H1 (cell line): ENCODE data around the gene PFDN5. TPM values are rescaled to one million over a fixed set of nuclear protein-coding genes. Genes with fewer than 3 reads are reported as not detected.

Experiments
- ASH2L ChIP-seq: fragments of 200-600, 300-600 bp; sonication (generic); IDR thresholded peaks from one replicate; pipeline ENCODE4 v1.7.1; 2017; ENCODE audit warnings: low read length
- BACH1 ChIP-seq: IDR thresholded peaks from 2 replicates; pipeline ENCODE4 v1.6.1; 2012; ENCODE audit warnings: low read length, improper control_type of control experiment
- BCL11A ChIP-seq, 2 experiments: IDR thresholded peaks; one replicate each; pipeline ENCODE4 v1.6.1; 2011; ENCODE audit warnings: low read depth in 2 of 2, low read length in 2 of 2, mild to moderate bottlenecking in 2 of 2
- CEBPB ChIP-seq: IDR thresholded peaks from 2 replicates; pipeline ENCODE4 v1.6.1; 2012; ENCODE audit warnings: low read depth, low read length
- CHD1 ChIP-seq: IDR thresholded peaks from 2 replicates; pipeline ENCODE4 v1.6.1; 2012; ENCODE audit warnings: low read depth, low read length, improper control_type of control experiment
- CHD2 ChIP-seq: IDR thresholded peaks from 2 replicates; pipeline ENCODE4 v1.6.1; 2012; ENCODE audit warnings: low read length, improper control_type of control experiment
- CTBP2 ChIP-seq: IDR thresholded peaks from 2 replicates; pipeline ENCODE4 v1.7.0; 2011; ENCODE audit warnings: borderline replicate concordance, mild to moderate bottlenecking, moderate library complexity, mixed read lengths, low read length; ENCODE audit not compliant: insufficient read depth, insufficient read length
- EP300 ChIP-seq, 2 experiments: IDR thresholded peaks; 1 replicate in 1 of 2; 2 replicates in 1 of 2; pipeline ENCODE4 v1.6.1; 2011 to 2012; ENCODE audit warnings: low read depth in 2 of 2, low read length in 2 of 2, mild to moderate bottlenecking in 2 of 2, borderline replicate concordance in 1 of 2, inconsistent platforms in 1 of 2, moderate library complexity in 1 of 2
- EZH2 ChIP-seq: fragments of 200-600 bp; sonication (generic); IDR thresholded peaks from 2 replicates; pipeline ENCODE4 v1.7.1; 2012; ENCODE audit warnings: low read depth, mild to moderate bottlenecking, moderate library complexity, low read length, inconsistent platforms; ENCODE audit not compliant: severe bottlenecking
- GTF2F1 ChIP-seq: IDR thresholded peaks from 2 replicates; pipeline ENCODE4 v1.6.1; 2012; ENCODE audit warnings: low read depth, low read length, improper control_type of control experiment, borderline replicate concordance
- JUN ChIP-seq: IDR thresholded peaks from 2 replicates; pipeline ENCODE4 v1.6.1; 2011; ENCODE audit warnings: low read depth, mild to moderate bottlenecking, improper control_type of control experiment, low read length
- JUND ChIP-seq: IDR thresholded peaks from 2 replicates; pipeline ENCODE4 v1.6.1; 2011; ENCODE audit warnings: mild to moderate bottlenecking, improper control_type of control experiment, low read length
- KDM4A ChIP-seq: IDR thresholded peaks from one replicate; pipeline ENCODE4 v1.7.1; 2012; ENCODE audit warnings: low read depth, mild to moderate bottlenecking, moderate library complexity, low read length, inconsistent platforms; ENCODE audit not compliant: severe bottlenecking
- MAFK ChIP-seq: IDR thresholded peaks from 2 replicates; pipeline ENCODE4 v1.6.1; 2012; ENCODE audit warnings: low read depth, mild to moderate bottlenecking, improper control_type of control experiment, low read length
- PHF8 ChIP-seq: fragments of 200-600 bp; sonication (generic); conservative IDR thresholded peaks from 2 replicates; pipeline ENCODE4 v1.7.1; 2012; ENCODE audit warnings: low read depth, mild to moderate bottlenecking, inconsistent platforms, low read length, moderate library complexity
- RBBP5 ChIP-seq: IDR thresholded peaks from 2 replicates; pipeline ENCODE4 v1.7.1; 2012; ENCODE audit warnings: low read depth, mild to moderate bottlenecking, inconsistent platforms, low read length, moderate library complexity, borderline replicate concordance
- RFX5 ChIP-seq: IDR thresholded peaks from 2 replicates; pipeline ENCODE4 v1.6.1; 2011; ENCODE audit warnings: low read depth, low read length, improper control_type of control experiment, borderline replicate concordance
- RNF2 ChIP-seq: fragments of 200-900, 300-1000 bp; sonication (generic); IDR thresholded peaks from 2 replicates; pipeline ENCODE4 v1.7.1; 2016; ENCODE audit warnings: borderline replicate concordance, low read depth, mild to moderate bottlenecking, antibody characterized with exemption, low read length; ENCODE audit not compliant: poor library complexity, severe bottlenecking; ENCODE audit errors: missing control alignments
- SIN3A ChIP-seq, 2 experiments: IDR thresholded peaks in 1 of 2; conservative IDR thresholded peaks in 1 of 2; 2 replicates each; pipeline ENCODE4 v1.6.1; 2011 to 2012; ENCODE audit warnings: low read length in 2 of 2, improper control_type of control experiment in 1 of 2, low read depth in 1 of 2, mild to moderate bottlenecking in 1 of 2
- SP2 ChIP-seq: IDR thresholded peaks from 2 replicates; pipeline ENCODE4 v1.6.1; 2012; ENCODE audit warnings: mild to moderate bottlenecking, low read length, inconsistent platforms
- SUZ12 ChIP-seq: fragments of 200-600 bp; sonication (generic); IDR thresholded peaks from 2 replicates; pipeline ENCODE4 v1.6.1; 2012; ENCODE audit warnings: mild to moderate bottlenecking, inconsistent platforms, low read length, moderate library complexity, mixed read lengths
- TAF1 ChIP-seq: IDR thresholded peaks from 2 replicates; pipeline ENCODE4 v1.6.1; 2011; ENCODE audit warnings: mild to moderate bottlenecking, low read depth, low read length
- TAF7 ChIP-seq: optimal IDR thresholded peaks from 2 replicates; pipeline ENCODE3; 2011; ENCODE audit warnings: low read depth, mild to moderate bottlenecking, inconsistent platforms, low read length, moderate library complexity, borderline replicate concordance
- polyA plus RNA-seq, 7 experiments: library from polyadenylated mRNA; depleted of rRNA in 3 of 7; stranded (reverse) in 5 of 7; unstranded in 2 of 7; fragments of >200 nt in 5 of 7; fragments of 200-250 nt in 2 of 7; gene quantifications; 1 replicate in 5 of 7; 2 replicates in 1 of 7; 4 replicates in 1 of 7; pipeline versions ENCODE4 v1.2.1 to v1.2.3, GENCODE V29; 2011 to 2013; ENCODE audit warnings: missing spikeins in 2 of 7, mixed read lengths in 2 of 7
- total RNA-seq: library from RNA; stranded (reverse); fragmentation: NEBNext Ultra II Directional; extraction: Animal tissue kit (Norgen Biotek cat#: 25700); gene quantifications from 2 replicates; pipeline ENCODE4 v1.2.1, GENCODE V29; 2021

The PFDN5 gene
- total and polyA plus RNA-seq, 2 of the 8 experiments (the other 6 are each of a cell fraction or from before 2014, with no cell fraction given), result 290 to 630 TPM

DNA sequence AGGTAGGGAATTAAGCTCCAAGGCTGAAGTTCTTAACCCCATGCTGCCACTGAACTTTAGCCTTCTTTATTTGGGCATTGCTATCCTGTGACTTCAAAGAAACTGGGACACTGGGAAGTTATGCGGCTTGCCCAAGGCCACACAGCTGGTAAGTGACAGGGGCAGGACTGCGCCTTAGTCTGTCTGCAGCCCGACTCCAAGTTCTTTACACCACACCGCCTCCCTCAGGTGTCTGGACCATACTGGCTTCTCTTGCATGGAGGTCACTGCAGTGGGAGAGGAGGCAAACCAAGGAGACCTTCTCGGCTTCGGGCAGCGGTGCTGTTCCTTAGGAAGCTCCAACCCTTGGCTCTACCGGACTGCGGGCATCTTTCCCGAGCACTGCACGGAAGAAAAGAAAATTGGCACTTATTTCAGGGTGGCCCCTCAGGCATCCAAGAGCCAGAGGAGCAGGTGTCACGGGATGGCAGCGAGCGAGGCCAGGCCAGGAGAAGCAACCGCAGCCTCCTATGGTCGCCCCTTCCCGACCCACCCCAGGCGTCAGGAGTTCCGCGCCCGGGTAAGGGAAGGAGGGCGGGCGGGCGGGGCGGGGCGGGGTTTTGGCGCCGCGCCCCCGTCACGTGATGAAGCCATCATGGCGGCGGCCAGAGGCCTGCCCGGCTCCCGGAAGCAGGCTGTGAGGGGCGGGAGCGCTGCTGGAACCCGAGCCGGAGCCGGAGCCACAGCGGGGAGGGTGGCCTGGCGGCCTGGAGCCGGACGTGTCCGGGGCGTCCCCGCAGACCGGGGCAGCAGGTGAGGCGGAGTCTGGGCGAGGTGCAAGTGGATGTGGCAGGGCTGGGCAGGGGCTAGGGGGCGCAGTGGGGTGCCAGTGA is 43.6 kb upstream of the PFDN5 start (continued):
- no peak for TF ChIP-seq RBBP5
- TF ChIP-seq EZH2, result no peak
- TF ChIP-seq PHF8, result peak; percentile 88
- TF ChIP-seq CHD2, result no peak
- TF ChIP-seq JUN, result no peak
- no peak for TF ChIP-seq RFX5
- TF ChIP-seq BCL11A (IDR thresholded peaks at IDR 0.05; ENCODE audit: low read depth in 2 of 2, low read length in 2 of 2), result no peak
- TF ChIP-seq CHD1, result no peak
- TF ChIP-seq SIN3A (conservative IDR thresholded peaks at IDR 0.05 in 1 of 2, IDR thresholded peaks at IDR 0.05 in 1 of 2; ENCODE audit: low read depth in 1 of 2, low read length in 2 of 2), result peak; percentile 93 to 95; a peak in 3 of 4 replicates
- TF ChIP-seq MAFK, result no peak
- no peak for TF ChIP-seq SUZ12
- no peak for TF ChIP-seq TAF7
- no peak for TF ChIP-seq GTF2F1
- no peak for TF ChIP-seq EP300 (IDR thresholded peaks at IDR 0.05; ENCODE audit: borderline replicate concordance in 1 of 2, low read depth in 2 of 2, low read length in 2 of 2)
- no peak for TF ChIP-seq CEBPB
- TF ChIP-seq BACH1, result no peak
- TF ChIP-seq ASH2L, result peak; percentile 66
- TF ChIP-seq TAF1, result peak; percentile 52; the same call in 1 of the 2 replicates
- TF ChIP-seq RNF2, result no peak
- TF ChIP-seq KDM4A, result peak; percentile 59
- TF ChIP-seq JUND, result no peak
- no peak for TF ChIP-seq SP2
- no peak for TF ChIP-seq CTBP2
